ENCODE data around the gene SLC13A2. TPM values are rescaled to one million over a fixed set of nuclear protein-coding genes. Genes with fewer than 3 reads are reported as not detected.

Gene SLC13A2
- polyA plus RNA-seq, 1 donor (not counting 4 experiments of a cell fraction or from before 2014, with no cell fraction given), result not detected

DNA sequence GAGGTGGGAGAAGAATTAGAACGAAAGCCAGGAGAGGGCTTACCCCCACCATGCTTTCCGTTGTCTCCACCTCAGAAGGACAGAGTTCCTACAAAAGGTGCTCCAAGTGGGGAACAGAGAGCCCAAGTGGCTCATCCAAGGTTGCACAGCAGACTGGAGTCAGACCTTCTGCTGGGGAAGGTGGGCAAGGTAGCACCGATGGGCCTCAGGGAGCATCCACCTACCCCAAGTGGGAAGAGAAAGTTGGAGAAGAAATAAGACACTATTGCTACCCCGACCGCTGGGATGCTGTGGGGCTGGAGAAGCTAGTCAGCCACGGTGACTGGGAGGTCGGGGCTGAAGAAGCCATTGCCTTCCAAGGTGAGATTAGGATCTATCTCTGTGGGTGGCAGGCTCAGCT lies 57.5 kb downstream of the SLC13A2 start:
- Histone ChIP-seq H3K27ac (ENCODE audit: control insufficient read depth, insufficient read depth, low read length) (no peak overlapping the region), H4K20me1 (ENCODE audit: control insufficient read depth, extremely low read depth, insufficient read depth, low read length) (peaks cover 5% of the 10 kb centered on the region), H3K27me3 (ENCODE audit: control insufficient read depth, extremely low read depth, insufficient read depth, low read length) (peaks cover 8% of the 10 kb centered on the region), H3K9me3 (ENCODE audit: control insufficient read depth, low read depth, low read length) (no peaks in the 10 kb centered on the region), H3K4me3 (ENCODE audit: control insufficient read depth in 2 of 3, extremely low read depth in 1 of 3, insufficient read depth in 2 of 3, low read depth in 1 of 3, low read length in 3 of 3) (no peak overlapping the region), H3K36me3 (ENCODE audit: control insufficient read depth in 2 of 2, extremely low read depth in 1 of 2, insufficient read depth in 2 of 2, low read length in 2 of 2) (no peaks in the 10 kb centered on the region), H3K9ac (ENCODE audit: control insufficient read depth, extremely low read depth, insufficient read depth, low read length) (no peak overlapping the region), H3K4me1 (ENCODE audit: control insufficient read depth, extremely low read depth, insufficient read depth, low read length) (peaks cover 24% of the 10 kb centered on the region), H3K9me1 (ENCODE audit: control insufficient read depth, extremely low read depth, insufficient read depth, low read length) (no peaks in the 10 kb centered on the region), H2AFZ (ENCODE audit: control insufficient read depth, low read length) (no peak overlapping the region), H3K4me2 (ENCODE audit: control insufficient read depth, extremely low read depth, insufficient read depth, low read depth, low read length) (no peak overlapping the region), H3K79me2 (ENCODE audit: control insufficient read depth, insufficient read depth, low read length) (no peaks in the 10 kb centered on the region)
- DNase-seq (ENCODE audit: low read depth, low spot score) (no peak), FAIRE-seq (no peak)
- TF ChIP-seq CTCF (optimal IDR thresholded peaks at IDR 0.05 in 1 of 3, IDR thresholded peaks at IDR 0.05 in 1 of 3, conservative IDR thresholded peaks at IDR 0.05 in 1 of 3; ENCODE audit: extremely low read depth in 1 of 3, insufficient read depth in 2 of 3, low read length in 3 of 3), result no peak
- no peak for TF ChIP-seq EZH2 (IDR thresholded peaks at IDR 0.05; ENCODE audit: low read length)
- dilution Hi-C loops (cut with MboI; ENCODE audit: extremely low pct_ligation_motif_present, low sequenced_read_pairs), result no loop called here

DNA sequence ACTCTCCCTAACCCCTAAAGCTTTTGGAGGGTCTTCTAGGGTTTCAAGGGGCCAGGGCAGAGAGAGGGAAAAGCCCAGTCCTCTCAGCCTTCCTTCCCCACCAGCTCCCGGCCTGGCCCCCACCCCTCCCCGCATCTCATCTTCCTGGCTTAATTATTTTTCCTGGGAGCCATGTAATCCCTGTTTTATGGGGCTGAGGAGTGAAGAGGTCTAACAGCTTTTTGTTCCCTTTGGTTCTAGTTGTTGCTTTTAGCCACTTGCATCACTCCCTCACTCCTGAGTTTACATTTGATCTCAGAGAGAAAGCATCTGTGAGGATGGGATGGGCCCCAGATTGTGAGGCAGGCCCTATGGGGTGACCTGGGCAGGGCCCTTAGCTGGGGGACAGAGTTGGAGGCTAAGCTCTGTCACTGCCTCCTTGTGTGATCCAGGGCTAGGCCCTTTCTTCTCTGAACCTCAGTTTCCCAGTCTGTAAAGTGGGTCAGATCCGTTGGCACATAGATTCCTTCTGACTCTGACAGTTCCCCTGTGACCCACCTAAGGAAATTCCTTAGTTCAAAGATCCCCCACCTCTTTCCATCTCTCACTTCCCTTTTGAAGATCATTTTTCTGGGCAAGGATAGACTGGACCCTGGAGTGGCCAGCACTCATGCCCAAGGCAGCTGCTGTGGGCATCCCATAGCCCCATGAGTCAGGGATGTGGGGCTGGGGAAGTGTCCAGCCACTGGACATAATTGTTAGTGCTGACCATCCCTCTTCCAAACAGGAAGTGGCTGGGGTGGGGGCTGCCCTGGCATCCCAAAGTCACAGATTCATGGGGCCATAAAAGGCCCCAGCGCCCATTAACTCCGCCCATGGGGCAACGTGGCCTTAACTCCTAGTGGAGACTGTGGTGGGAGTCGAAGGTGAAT lies 58.9 kb downstream of the SLC13A2 start:
- H4K20me1 ChIP-seq (ENCODE audit: control insufficient read depth, extremely low read depth, insufficient read depth, low read length), result peaks cover 5% of the 10 kb centered on the region
- dilution Hi-C loops (cut with MboI; ENCODE audit: extremely low pct_ligation_motif_present, low sequenced_read_pairs), result no loop called here
- no peak overlapping the region for H3K4me3 ChIP-seq (ENCODE audit: control insufficient read depth in 2 of 3, extremely low read depth in 1 of 3, insufficient read depth in 2 of 3, low read depth in 1 of 3, low read length in 3 of 3)
- TF ChIP-seq EZH2 (IDR thresholded peaks at IDR 0.05; ENCODE audit: low read length) (no peak), CTCF (optimal IDR thresholded peaks at IDR 0.05 in 1 of 3, IDR thresholded peaks at IDR 0.05 in 1 of 3, conservative IDR thresholded peaks at IDR 0.05 in 1 of 3; ENCODE audit: extremely low read depth in 1 of 3, insufficient read depth in 2 of 3, low read length in 3 of 3) (no peak)
- H3K4me1 ChIP-seq (ENCODE audit: control insufficient read depth, extremely low read depth, insufficient read depth, low read length), result peaks cover 24% of the 10 kb centered on the region
- H3K79me2 ChIP-seq (ENCODE audit: control insufficient read depth, insufficient read depth, low read length), result no peaks in the 10 kb centered on the region
- no peaks in the 10 kb centered on the region for H3K9me1 ChIP-seq (ENCODE audit: control insufficient read depth, extremely low read depth, insufficient read depth, low read length)
- H3K36me3 ChIP-seq (ENCODE audit: control insufficient read depth in 2 of 2, extremely low read depth in 1 of 2, insufficient read depth in 2 of 2, low read length in 2 of 2), result no peaks in the 10 kb centered on the region
- FAIRE-seq (no peak), DNase-seq (ENCODE audit: low read depth, low spot score) (no peak)
- H3K27ac ChIP-seq (ENCODE audit: control insufficient read depth, insufficient read depth, low read length), result no peak overlapping the region
- H3K27me3 ChIP-seq (ENCODE audit: control insufficient read depth, extremely low read depth, insufficient read depth, low read length), result peaks cover 8% of the 10 kb centered on the region
- H3K9me3 ChIP-seq (ENCODE audit: control insufficient read depth, low read depth, low read length), result no peaks in the 10 kb centered on the region
- H2AFZ ChIP-seq (ENCODE audit: control insufficient read depth, low read length), result no peak overlapping the region
- H3K4me2 ChIP-seq (ENCODE audit: control insufficient read depth, extremely low read depth, insufficient read depth, low read depth, low read length), result peak overlapping the region; percentile 54
- no peak overlapping the region for H3K9ac ChIP-seq (ENCODE audit: control insufficient read depth, extremely low read depth, insufficient read depth, low read length)

Data from keratinocyte (primary cell).